Stomach (tissue), 4 donors: ENCODE results near the gene SCRN1.

Experiments used
- CTCF ChIP-seq, 7 experiments: fragments of 450-650 bp in 4 of 7; fragments of 200-600 bp in 3 of 7; sonication (generic) in 3 of 7; IDR thresholded peaks; one replicate each; pipeline ENCODE4 v1.5.1; 2016 to 2019; ENCODE audit warnings: antibody characterized with exemption in 7 of 7, control low read depth in 2 of 7, mild to moderate bottlenecking in 1 of 7
- EP300 ChIP-seq: sonication (generic); formaldehyde crosslinking; IDR thresholded peaks from one replicate; pipeline ENCODE4 v1.6.1; 2017; ENCODE audit warnings: antibody characterized with exemption
- POLR2A ChIP-seq, 4 donors: fragments of 450-650 bp; IDR thresholded peaks; one replicate each; pipeline ENCODE4 v1.6.1; 2016; ENCODE audit warnings: antibody characterized with exemption in 4 of 4, control low read depth in 2 of 4, mild to moderate bottlenecking in 1 of 4, moderate library complexity in 1 of 4
- POLR2AphosphoS5 ChIP-seq, 3 donors: sonication (generic); formaldehyde crosslinking; IDR thresholded peaks; one replicate each; pipeline ENCODE4 v1.6.1; 2016; ENCODE audit warnings: antibody characterized with exemption in 3 of 3

DNA sequence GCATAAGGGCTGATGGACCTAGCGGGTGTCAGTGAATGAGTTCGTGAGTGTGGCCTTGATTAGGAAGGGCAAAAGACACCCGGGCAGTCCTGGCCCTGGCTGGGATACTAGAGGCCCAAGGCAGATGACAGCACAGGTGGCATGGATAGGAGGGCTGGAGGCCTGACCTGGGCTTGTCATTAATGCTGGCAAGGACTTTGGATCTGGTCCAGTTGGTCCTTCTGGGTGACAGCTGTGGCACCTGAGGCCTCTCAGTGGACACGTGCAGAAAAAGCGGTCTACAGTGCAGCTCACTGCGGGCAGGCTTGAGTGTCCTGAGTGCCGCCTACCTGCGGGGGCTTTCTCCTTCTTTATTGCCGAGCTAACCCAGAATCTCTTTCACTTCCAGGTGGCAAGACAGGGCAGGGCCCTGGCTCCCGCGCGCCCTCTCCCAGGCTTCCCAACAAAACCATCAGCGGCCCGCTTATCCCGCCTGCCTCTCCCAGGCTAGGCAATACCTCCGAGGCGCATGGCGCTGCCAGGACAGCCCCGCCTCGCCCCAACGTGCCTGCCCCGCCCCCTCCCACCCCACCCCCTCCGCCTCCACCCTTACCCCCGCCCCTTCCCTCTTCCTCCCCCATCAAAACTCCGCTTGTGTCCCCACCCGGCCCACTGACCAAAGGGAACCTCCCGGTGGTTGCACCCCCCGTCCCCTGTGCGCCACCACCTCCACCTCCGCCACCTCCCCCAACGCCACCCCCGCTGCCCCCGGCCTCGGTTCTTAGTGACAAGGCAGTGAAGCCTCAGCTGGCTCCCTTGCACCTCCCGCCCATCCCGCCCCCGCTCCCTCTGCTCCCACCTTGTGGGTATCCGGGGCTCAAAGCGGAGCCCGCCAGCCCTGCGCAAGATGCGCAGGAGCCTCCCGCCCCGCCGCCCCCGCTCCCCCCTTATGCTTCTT is 105.9 kb downstream of the SCRN1 start:
- no peak for TF ChIP-seq CTCF (IDR thresholded peaks at IDR 0.05)
- no peak for TF ChIP-seq EP300
- TF ChIP-seq POLR2A (IDR thresholded peaks at IDR 0.05), result no peak
- no peak for TF ChIP-seq POLR2AphosphoS5 (IDR thresholded peaks at IDR 0.05)
